Activated naive CD8-positive, alpha-beta T cell treated with anti-CD3 and anti-CD28 coated beads for 36 hours (primary cell): ENCODE data around the gene ATRAID. TPM values are rescaled to one million over a fixed set of nuclear protein-coding genes. Genes with fewer than 3 reads are reported as not detected.
A peak's percentile ranks its signal among the peaks of the same experiment; 100 is the strongest.
"Not testable (repeated sequence)": the region's sequence is repeated elsewhere in the genome, so short reads cannot be mapped to it uniquely, and the experiment has no call there.

Experiments used
- DNase-seq: peaks from one replicate; pipeline ENCODE4 v3.0.0; 2021
- H3K27ac Mint-ChIP-seq: one replicate; pipeline ENCODE4 v1.8.0; 2022; ENCODE audit warnings: mild to moderate bottlenecking, moderate library complexity, mixed read lengths
- H3K27me3 Mint-ChIP-seq: one replicate; pipeline ENCODE4 v1.8.0; 2022; ENCODE audit warnings: mild to moderate bottlenecking, mixed read lengths
- H3K36me3 Mint-ChIP-seq: one replicate; pipeline ENCODE4 v1.8.0; 2021; ENCODE audit warnings: mild to moderate bottlenecking, mixed read lengths
- H3K4me1 Mint-ChIP-seq: one replicate; pipeline ENCODE4 v1.8.0; 2021; ENCODE audit warnings: mixed read lengths
- H3K4me3 Mint-ChIP-seq: one replicate; pipeline ENCODE4 v1.8.0; 2022; ENCODE audit warnings: mild to moderate bottlenecking, moderate library complexity, mixed read lengths
- H3K9me3 Mint-ChIP-seq: one replicate; pipeline ENCODE4 v1.8.0; 2022; ENCODE audit warnings: mixed read lengths
- total RNA-seq, 2 experiments: library from RNA; stranded (reverse); gene quantifications; one replicate each; pipeline ENCODE4 v1.2.3, GENCODE V29; 2021

Gene ATRAID
- total RNA-seq, 2 experiments from 2014 or later: 75.4 to 77.4 TPM

GRCh38 chr2:27185331-27186026 lies 26.4 kb upstream of the ATRAID start:
- Mint-ChIP-seq H3K4me1 (no peaks in the 10 kb centered on the region), H3K9me3 (no peaks in the 10 kb centered on the region), H3K4me3 (no peak overlapping the region), H3K36me3 (no peaks in the 10 kb centered on the region), H3K27me3 (peaks cover 21% of the 10 kb centered on the region), H3K27ac (no peak overlapping the region)
- DNase-seq: no peak

- DNase-seq: no peak
- peaks cover 4% of the 10 kb centered on the region for H3K4me1 Mint-ChIP-seq
- no peaks in the 10 kb centered on the region for H3K36me3 Mint-ChIP-seq
These were observed 25.1 kb upstream of the ATRAID start for GRCh38 chr2:27186613-27187345.

GRCh38 chr2:27189989-27190388 lies 21.9 kb upstream of the ATRAID start:
- DNase-seq: no peak
- no peaks in the 10 kb centered on the region for H3K36me3 Mint-ChIP-seq
- peaks cover 4% of the 10 kb centered on the region for H3K4me1 Mint-ChIP-seq
- peaks cover 7% of the 10 kb centered on the region for H3K27me3 Mint-ChIP-seq
- no peaks in the 10 kb centered on the region for H3K9me3 Mint-ChIP-seq
- H3K4me3 Mint-ChIP-seq: no peak overlapping the region
- no peak overlapping the region for H3K27ac Mint-ChIP-seq

More at GRCh38 chr2:27186613-27187345, 25.1 kb upstream of the ATRAID start:
- Mint-ChIP-seq H3K4me3 (no peak overlapping the region), H3K9me3 (no peaks in the 10 kb centered on the region), H3K27ac (no peak overlapping the region), H3K27me3 (peaks cover 17% of the 10 kb centered on the region)

- H3K9me3 Mint-ChIP-seq: no peaks in the 10 kb centered on the region
- peaks cover 4% of the 10 kb centered on the region for H3K27me3 Mint-ChIP-seq
- H3K4me1 Mint-ChIP-seq: peaks cover 4% of the 10 kb centered on the region
- peak; percentile 33 for DNase-seq
- H3K36me3 Mint-ChIP-seq: no peaks in the 10 kb centered on the region
- H3K4me3 Mint-ChIP-seq: no peak overlapping the region
- no peak overlapping the region for H3K27ac Mint-ChIP-seq
These were observed 20.6 kb upstream of the ATRAID start for GRCh38 chr2:27191070-27191829.

- Mint-ChIP-seq H3K27me3 (no peaks in the 10 kb centered on the region), H3K27ac (no peak overlapping the region), H3K4me1 (peaks cover 4% of the 10 kb centered on the region), H3K4me3 (no peak overlapping the region), H3K36me3 (peaks cover 2% of the 10 kb centered on the region), H3K9me3 (no peaks in the 10 kb centered on the region)
- DNase-seq: no peak
These were observed 17.1 kb upstream of the ATRAID start for GRCh38 chr2:27194538-27195354.

- not testable (repeated sequence) for H3K4me3 Mint-ChIP-seq, H3K4me1 Mint-ChIP-seq, H3K9me3 Mint-ChIP-seq, H3K27ac Mint-ChIP-seq, H3K27me3 Mint-ChIP-seq, H3K36me3 Mint-ChIP-seq, DNase-seq
These were observed 16.0 kb upstream of the ATRAID start for GRCh38 chr2:27195799-27196198.

GRCh38 chr2:27198068-27198467 lies 13.8 kb upstream of the ATRAID start:
- not testable (repeated sequence) for H3K9me3 Mint-ChIP-seq, H3K4me3 Mint-ChIP-seq, H3K36me3 Mint-ChIP-seq, H3K27me3 Mint-ChIP-seq, H3K4me1 Mint-ChIP-seq, H3K27ac Mint-ChIP-seq, DNase-seq

GRCh38 chr2:27198627-27199026 lies 13.2 kb upstream of the ATRAID start:
- Mint-ChIP-seq H3K4me3 (no peak overlapping the region), H3K27ac (no peak overlapping the region), H3K9me3 (no peaks in the 10 kb centered on the region), H3K4me1 (peaks cover 3% of the 10 kb centered on the region), H3K27me3 (no peaks in the 10 kb centered on the region), H3K36me3 (peaks cover 6% of the 10 kb centered on the region)
- no peak for DNase-seq

GRCh38 chr2:27199241-27199640 lies 12.6 kb upstream of the ATRAID start:
- H3K4me3 Mint-ChIP-seq: no peak overlapping the region
- H3K36me3 Mint-ChIP-seq: peaks cover 6% of the 10 kb centered on the region
- H3K4me1 Mint-ChIP-seq: peaks cover 3% of the 10 kb centered on the region
- H3K9me3 Mint-ChIP-seq: no peaks in the 10 kb centered on the region
- no peaks in the 10 kb centered on the region for H3K27me3 Mint-ChIP-seq
- H3K27ac Mint-ChIP-seq: no peak overlapping the region
- no peak for DNase-seq

GRCh38 chr2:27201675-27202074 lies 10.2 kb upstream of the ATRAID start:
- peak overlapping the region; percentile 16 for H3K27ac Mint-ChIP-seq
- peaks cover 5% of the 10 kb centered on the region for H3K4me1 Mint-ChIP-seq
- DNase-seq: no peak
- peaks cover 6% of the 10 kb centered on the region for H3K36me3 Mint-ChIP-seq
- H3K4me3 Mint-ChIP-seq: no peak overlapping the region
- H3K9me3 Mint-ChIP-seq: no peaks in the 10 kb centered on the region
- H3K27me3 Mint-ChIP-seq: no peaks in the 10 kb centered on the region

GRCh38 chr2:27202854-27203253 lies 9.0 kb upstream of the ATRAID start:
- Mint-ChIP-seq H3K27ac (no peak overlapping the region), H3K27me3 (no peaks in the 10 kb centered on the region), H3K4me1 (peaks cover 11% of the 10 kb centered on the region), H3K9me3 (no peaks in the 10 kb centered on the region), H3K36me3 (peaks cover 6% of the 10 kb centered on the region), H3K4me3 (no peak overlapping the region)
- no peak for DNase-seq

GRCh38 chr2:27203741-27204140 lies 8.1 kb upstream of the ATRAID start:
- H3K4me3 Mint-ChIP-seq: no peak overlapping the region
- no peaks in the 10 kb centered on the region for H3K9me3 Mint-ChIP-seq
- H3K36me3 Mint-ChIP-seq: peaks cover 10% of the 10 kb centered on the region
- no peaks in the 10 kb centered on the region for H3K27me3 Mint-ChIP-seq
- H3K27ac Mint-ChIP-seq: peak overlapping the region; percentile 45
- DNase-seq: no peak
- H3K4me1 Mint-ChIP-seq: peaks cover 14% of the 10 kb centered on the region

- Mint-ChIP-seq H3K27me3 (no peaks in the 10 kb centered on the region), H3K4me1 (peaks cover 22% of the 10 kb centered on the region), H3K9me3 (no peaks in the 10 kb centered on the region), H3K4me3 (no peak overlapping the region), H3K36me3 (peaks cover 10% of the 10 kb centered on the region), H3K27ac (no peak overlapping the region)
- no peak for DNase-seq
These were observed 7.3 kb upstream of the ATRAID start for GRCh38 chr2:27204566-27204965.

- H3K27me3 Mint-ChIP-seq: no peaks in the 10 kb centered on the region
- no peak for DNase-seq
- H3K4me3 Mint-ChIP-seq: no peak overlapping the region
- H3K4me1 Mint-ChIP-seq: peaks cover 28% of the 10 kb centered on the region
- H3K27ac Mint-ChIP-seq: peak overlapping the region; percentile 27
- H3K36me3 Mint-ChIP-seq: peaks cover 14% of the 10 kb centered on the region
- H3K9me3 Mint-ChIP-seq: no peaks in the 10 kb centered on the region
These were observed 6.6 kb upstream of the ATRAID start for GRCh38 chr2:27205206-27205605.

GRCh38 chr2:27206346-27206745 lies 5.5 kb upstream of the ATRAID start:
- Mint-ChIP-seq H3K4me1 (peaks cover 29% of the 10 kb centered on the region), H3K36me3 (peaks cover 12% of the 10 kb centered on the region), H3K9me3 (no peaks in the 10 kb centered on the region), H3K27ac (no peak overlapping the region), H3K27me3 (no peaks in the 10 kb centered on the region), H3K4me3 (no peak overlapping the region)
- no peak for DNase-seq
